Neural cell (in vitro differentiated cells): ENCODE data around the gene DUT. TPM values are rescaled to one million over a fixed set of nuclear protein-coding genes. Genes with fewer than 3 reads are reported as not detected.

ENCODE experiments used
- H2AFZ ChIP-seq: fragments of 200-600, 300-800 bp; sonication (generic), shearing (Covaris generic); 2 replicates; pipeline ENCODE4 v1.6.0; 2014; ENCODE audit warnings: low read depth, mild to moderate bottlenecking, antibody characterized with exemption, low read length, moderate library complexity
- H3F3A ChIP-seq: fragments of 200-600 bp; shearing (Covaris generic); 2 replicates; pipeline ENCODE4 v1.6.1; 2016; ENCODE audit warnings: mild to moderate bottlenecking, moderate library complexity, mixed read lengths, antibody characterized with exemption, low read length; ENCODE audit not compliant: insufficient read depth, poor library complexity, severe bottlenecking
- H3K27ac ChIP-seq: fragments of 200-600, 300-800 bp; sonication (generic), shearing (Covaris generic); 2 replicates; pipeline ENCODE4 v1.5.1; 2014; ENCODE audit warnings: mild to moderate bottlenecking, low read length, moderate library complexity
- H3K27me3 ChIP-seq: fragments of 300-800, 200-600 bp; sonication (generic), shearing (Covaris generic); 2 replicates; pipeline ENCODE4 v1.6.0; 2014; ENCODE audit warnings: mild to moderate bottlenecking, low read depth, low read length, moderate library complexity; ENCODE audit not compliant: insufficient read depth
- H3K36me3 ChIP-seq: fragments of 300-800, 200-600 bp; sonication (generic), shearing (Covaris generic); 2 replicates; pipeline ENCODE4 v1.5.1; 2014; ENCODE audit warnings: mild to moderate bottlenecking, antibody characterized with exemption, low read length, moderate library complexity; ENCODE audit not compliant: insufficient read depth
- H3K4me2 ChIP-seq: fragments of 300-800, 200-600 bp; sonication (generic), shearing (Covaris generic); 2 replicates; pipeline ENCODE4 v1.6.0; 2014; ENCODE audit warnings: mild to moderate bottlenecking, low read length
- H3K4me3 ChIP-seq: fragments of 300-800, 200-600 bp; sonication (generic), shearing (Covaris generic); 2 replicates; pipeline ENCODE4 v1.5.1; 2014; ENCODE audit warnings: mild to moderate bottlenecking, low read length, moderate library complexity
- H3K79me2 ChIP-seq: fragments of 200-600 bp; shearing (Covaris generic); replicated peaks from 2 replicates; pipeline ENCODE4 v1.6.0; 2014; ENCODE audit warnings: mild to moderate bottlenecking, low read length, moderate library complexity; ENCODE audit not compliant: insufficient read depth
- H3K9ac ChIP-seq: fragments of 300-800, 200-600 bp; sonication (generic), shearing (Covaris generic); 2 replicates; pipeline ENCODE4 v1.6.1; 2016; ENCODE audit warnings: mild to moderate bottlenecking, low read length, mixed read lengths
- H3K9me2 ChIP-seq: fragments of 200-600 bp; shearing (Covaris generic); 2 replicates; pipeline ENCODE4 v1.6.1; 2016; ENCODE audit warnings: mild to moderate bottlenecking, low read length, mixed read lengths; ENCODE audit not compliant: insufficient read depth
- H3K9me3 ChIP-seq: fragments of 200-600, 300-800 bp; sonication (generic), shearing (Covaris generic); 2 replicates; pipeline ENCODE4 v1.6.1; 2016; ENCODE audit warnings: mild to moderate bottlenecking, mixed run types, low read length, moderate library complexity, mixed read lengths
- H4K20me1 ChIP-seq: fragments of 200-600 bp; shearing (Covaris generic); 2 replicates; pipeline ENCODE4 v1.6.1; 2016; ENCODE audit warnings: mild to moderate bottlenecking, mixed run types; ENCODE audit not compliant: insufficient read depth
- EP300 ChIP-seq: fragments of 450-650 bp; conservative IDR thresholded peaks from 2 replicates; pipeline ENCODE4 v1.6.1; 2014; ENCODE audit warnings: antibody characterized with exemption, mild to moderate bottlenecking, moderate library complexity; ENCODE audit not compliant: poor library complexity, severe bottlenecking
- EZH2 ChIP-seq: fragments of 200-600, 300-800 bp; shearing (Covaris generic), sonication (generic); IDR thresholded peaks from 2 replicates; pipeline ENCODE4 v1.6.1; 2014; ENCODE audit warnings: antibody characterized with exemption, low read length, borderline replicate concordance, mild to moderate bottlenecking; ENCODE audit not compliant: insufficient read depth, poor library complexity, severe bottlenecking
- MXI1 ChIP-seq: fragments of 450-650 bp; conservative IDR thresholded peaks from 2 replicates; pipeline ENCODE4 v1.6.1; 2014; ENCODE audit warnings: antibody characterized with exemption, mild to moderate bottlenecking; ENCODE audit not compliant: poor library complexity, severe bottlenecking
- POLR2AphosphoS5 ChIP-seq: IDR thresholded peaks from 2 replicates; pipeline ENCODE4 v1.6.1; 2012
- RAD21 ChIP-seq: fragments of 450-650 bp; conservative IDR thresholded peaks from 2 replicates; pipeline ENCODE4 v1.6.1; 2014; ENCODE audit warnings: antibody characterized with exemption, mild to moderate bottlenecking, moderate library complexity
- SMC3 ChIP-seq: fragments of 450-650 bp; conservative IDR thresholded peaks from 2 replicates; pipeline ENCODE4 v1.6.1; 2014; ENCODE audit warnings: antibody characterized with exemption, mild to moderate bottlenecking, moderate library complexity; ENCODE audit not compliant: poor library complexity
- TAF1 ChIP-seq: IDR thresholded peaks from 2 replicates; pipeline ENCODE4 v1.6.1; 2012; ENCODE audit warnings: low read depth
- polyA plus RNA-seq: library from polyadenylated mRNA; depleted of rRNA; stranded (reverse); fragments of >200 nt; gene quantifications from 2 replicates; pipeline ENCODE4 v1.2.3, GENCODE V29; 2014
- TF ChIP-seq, protein P1 (sequence below): fragments of 450-650 bp; IDR thresholded peaks from 2 replicates; pipeline ENCODE4 v1.5.1; 2014; ENCODE audit warnings: antibody characterized with exemption, mild to moderate bottlenecking, moderate library complexity; ENCODE audit not compliant: poor library complexity, severe bottlenecking
- TF ChIP-seq, protein P2 (sequence below): IDR thresholded peaks from 2 replicates; pipeline ENCODE4 v1.6.1; 2012; ENCODE audit warnings: borderline replicate concordance

Gene DUT
- polyA plus RNA-seq, 1 donor from 2014 or later, result 263 TPM

DNA sequence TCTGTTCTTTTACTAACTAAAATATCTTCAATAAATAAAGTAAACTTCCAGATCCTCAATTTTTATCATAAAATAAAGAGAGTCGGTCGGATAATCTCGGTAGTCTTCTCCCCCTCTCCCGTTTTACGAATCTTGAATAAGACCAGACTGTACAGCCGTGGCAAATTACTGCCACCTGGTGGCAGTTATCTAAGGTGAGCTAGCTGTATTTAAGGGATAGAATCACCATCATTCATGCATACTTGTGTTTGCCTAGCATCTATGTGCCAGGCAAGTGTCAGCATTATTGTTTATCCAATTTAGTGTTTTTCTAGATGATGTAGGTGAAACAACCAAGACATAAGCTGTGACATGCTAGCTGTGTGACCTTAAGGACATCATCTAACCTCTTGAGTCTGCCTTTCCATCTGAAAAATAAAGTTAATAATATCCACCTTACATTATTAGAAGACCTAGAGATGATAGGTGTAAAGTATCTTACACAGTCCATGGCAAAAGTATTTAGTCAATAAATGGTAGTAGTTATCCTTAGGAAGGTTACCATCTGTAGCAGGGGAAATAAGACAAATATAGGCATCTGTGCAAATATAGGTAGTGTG, 21.3 kb downstream of the DUT start:
- Histone ChIP-seq H3F3A (no peaks in the 10 kb centered on the region), H3K4me3 (no peak overlapping the region), H3K79me2 (no peaks in the 10 kb centered on the region), H3K27me3 (no peaks in the 10 kb centered on the region), H2AFZ (no peak overlapping the region), H3K36me3 (no peaks in the 10 kb centered on the region), H3K4me2 (no peak overlapping the region), H3K9me3 (no peaks in the 10 kb centered on the region), H3K27ac (no peak overlapping the region), H3K9ac (no peak overlapping the region), H4K20me1 (no peaks in the 10 kb centered on the region), H3K9me2 (no peaks in the 10 kb centered on the region)
- TF ChIP-seq EP300 (no peak), RAD21 (peak; percentile 73), TAF1 (no peak), MXI1 (no peak), SMC3 (peak; percentile 76), POLR2AphosphoS5 (no peak), EZH2 (no peak)
- TF ChIP-seq, protein P1, sequence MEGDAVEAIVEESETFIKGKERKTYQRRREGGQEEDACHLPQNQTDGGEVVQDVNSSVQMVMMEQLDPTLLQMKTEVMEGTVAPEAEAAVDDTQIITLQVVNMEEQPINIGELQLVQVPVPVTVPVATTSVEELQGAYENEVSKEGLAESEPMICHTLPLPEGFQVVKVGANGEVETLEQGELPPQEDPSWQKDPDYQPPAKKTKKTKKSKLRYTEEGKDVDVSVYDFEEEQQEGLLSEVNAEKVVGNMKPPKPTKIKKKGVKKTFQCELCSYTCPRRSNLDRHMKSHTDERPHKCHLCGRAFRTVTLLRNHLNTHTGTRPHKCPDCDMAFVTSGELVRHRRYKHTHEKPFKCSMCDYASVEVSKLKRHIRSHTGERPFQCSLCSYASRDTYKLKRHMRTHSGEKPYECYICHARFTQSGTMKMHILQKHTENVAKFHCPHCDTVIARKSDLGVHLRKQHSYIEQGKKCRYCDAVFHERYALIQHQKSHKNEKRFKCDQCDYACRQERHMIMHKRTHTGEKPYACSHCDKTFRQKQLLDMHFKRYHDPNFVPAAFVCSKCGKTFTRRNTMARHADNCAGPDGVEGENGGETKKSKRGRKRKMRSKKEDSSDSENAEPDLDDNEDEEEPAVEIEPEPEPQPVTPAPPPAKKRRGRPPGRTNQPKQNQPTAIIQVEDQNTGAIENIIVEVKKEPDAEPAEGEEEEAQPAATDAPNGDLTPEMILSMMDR, result peak; percentile 74
- TF ChIP-seq, protein P2, sequence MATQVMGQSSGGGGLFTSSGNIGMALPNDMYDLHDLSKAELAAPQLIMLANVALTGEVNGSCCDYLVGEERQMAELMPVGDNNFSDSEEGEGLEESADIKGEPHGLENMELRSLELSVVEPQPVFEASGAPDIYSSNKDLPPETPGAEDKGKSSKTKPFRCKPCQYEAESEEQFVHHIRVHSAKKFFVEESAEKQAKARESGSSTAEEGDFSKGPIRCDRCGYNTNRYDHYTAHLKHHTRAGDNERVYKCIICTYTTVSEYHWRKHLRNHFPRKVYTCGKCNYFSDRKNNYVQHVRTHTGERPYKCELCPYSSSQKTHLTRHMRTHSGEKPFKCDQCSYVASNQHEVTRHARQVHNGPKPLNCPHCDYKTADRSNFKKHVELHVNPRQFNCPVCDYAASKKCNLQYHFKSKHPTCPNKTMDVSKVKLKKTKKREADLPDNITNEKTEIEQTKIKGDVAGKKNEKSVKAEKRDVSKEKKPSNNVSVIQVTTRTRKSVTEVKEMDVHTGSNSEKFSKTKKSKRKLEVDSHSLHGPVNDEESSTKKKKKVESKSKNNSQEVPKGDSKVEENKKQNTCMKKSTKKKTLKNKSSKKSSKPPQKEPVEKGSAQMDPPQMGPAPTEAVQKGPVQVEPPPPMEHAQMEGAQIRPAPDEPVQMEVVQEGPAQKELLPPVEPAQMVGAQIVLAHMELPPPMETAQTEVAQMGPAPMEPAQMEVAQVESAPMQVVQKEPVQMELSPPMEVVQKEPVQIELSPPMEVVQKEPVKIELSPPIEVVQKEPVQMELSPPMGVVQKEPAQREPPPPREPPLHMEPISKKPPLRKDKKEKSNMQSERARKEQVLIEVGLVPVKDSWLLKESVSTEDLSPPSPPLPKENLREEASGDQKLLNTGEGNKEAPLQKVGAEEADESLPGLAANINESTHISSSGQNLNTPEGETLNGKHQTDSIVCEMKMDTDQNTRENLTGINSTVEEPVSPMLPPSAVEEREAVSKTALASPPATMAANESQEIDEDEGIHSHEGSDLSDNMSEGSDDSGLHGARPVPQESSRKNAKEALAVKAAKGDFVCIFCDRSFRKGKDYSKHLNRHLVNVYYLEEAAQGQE, result no peak

DNA sequence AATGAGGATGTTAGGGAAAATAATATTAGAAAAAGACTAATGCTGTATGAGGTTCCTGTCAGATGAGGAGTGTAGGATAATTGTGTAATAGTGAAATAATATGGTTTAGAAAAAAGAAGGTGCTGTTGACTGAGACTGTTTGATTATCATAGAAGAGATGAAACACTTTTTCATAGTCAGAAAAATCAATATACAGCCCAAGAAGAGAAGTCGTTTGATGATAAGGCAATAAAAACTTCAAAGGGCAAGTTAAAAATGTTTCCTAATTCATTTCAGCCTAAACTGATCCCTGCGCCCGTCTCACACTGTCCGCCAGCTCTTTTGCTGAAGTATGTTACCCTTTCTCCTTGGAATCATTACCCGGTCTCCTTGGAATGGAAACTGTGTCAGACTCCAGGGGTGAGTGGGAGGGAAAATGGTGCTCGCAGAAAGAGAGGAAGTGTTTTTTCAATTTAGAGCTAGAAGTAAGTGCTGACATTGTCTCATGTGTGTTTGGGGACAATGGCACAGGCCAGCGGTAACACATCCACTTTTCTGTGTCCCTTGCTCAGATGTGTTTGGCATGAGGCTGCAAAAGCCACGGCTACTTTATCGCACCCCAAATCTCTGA, 23.6 kb downstream of the DUT start:
- H3K79me2 ChIP-seq, result no peaks in the 10 kb centered on the region
- H3K27me3 ChIP-seq, result no peaks in the 10 kb centered on the region
- H2AFZ ChIP-seq, result no peak overlapping the region
- no peaks in the 10 kb centered on the region for H3K9me2 ChIP-seq
- H3F3A ChIP-seq, result no peaks in the 10 kb centered on the region
- no peak overlapping the region for H3K4me3 ChIP-seq
- H3K27ac ChIP-seq, result peak overlapping the region; percentile 2
- no peaks in the 10 kb centered on the region for H3K36me3 ChIP-seq
- no peak for TF ChIP-seq EP300
- no peak for TF ChIP-seq POLR2AphosphoS5
- H3K9me3 ChIP-seq, result no peaks in the 10 kb centered on the region
- H4K20me1 ChIP-seq, result no peaks in the 10 kb centered on the region
- no peak overlapping the region for H3K9ac ChIP-seq
- no peak overlapping the region for H3K4me2 ChIP-seq
